Breast epithelium (tissue), 4 donors: Measurements from ENCODE around the gene RAB5B. TPM values are rescaled to one million over a fixed set of nuclear protein-coding genes. Genes with fewer than 3 reads are reported as not detected.

Experiments
- DNase-seq, 2 donors: peaks; one replicate each; pipeline ENCODE4 v3.0.0-alpha.2; 2019; ENCODE audit warnings: low spot score in 2 of 2
- H3K27ac ChIP-seq, 2 donors: fragments of 200-600 bp; sonication (generic) in 1 of 2; one replicate each; pipeline ENCODE4 v1.5.1; 2016 to 2019; ENCODE audit warnings: mild to moderate bottlenecking in 1 of 2
- H3K27me3 ChIP-seq, 2 donors: fragments of 200-600 bp; sonication (generic) in 1 of 2; one replicate each; pipeline versions ENCODE4 v1.5.1 to v1.6.0; 2017 to 2019; ENCODE audit warnings: control low read depth in 1 of 2, mild to moderate bottlenecking in 1 of 2
- H3K36me3 ChIP-seq: fragments of 200-600 bp; one replicate; pipeline ENCODE4 v1.5.1; 2019
- H3K4me1 ChIP-seq, 2 donors: fragments of 200-600 bp; sonication (generic); one replicate each; pipeline ENCODE4 v1.5.1; 2016 to 2019; ENCODE audit warnings: control low read depth in 1 of 2
- H3K4me3 ChIP-seq, 3 donors: fragments of 200-600 bp; sonication (generic); 1 replicate in 2 of 3; 2 replicates in 1 of 3; pipeline ENCODE4 v1.5.1; 2016 to 2019; ENCODE audit warnings: mild to moderate bottlenecking in 3 of 3, moderate library complexity in 2 of 3
- H3K9me3 ChIP-seq, 2 donors: fragments of 200-600 bp; sonication (generic) in 1 of 2; one replicate each; pipeline ENCODE4 v1.5.1; 2016 to 2019; ENCODE audit warnings: control low read depth in 1 of 2
- CTCF ChIP-seq, 3 donors: fragments of 450-650 bp; IDR thresholded peaks; one replicate each; pipeline ENCODE4 v1.5.1; 2016 to 2017; ENCODE audit warnings: antibody characterized with exemption in 3 of 3, mild to moderate bottlenecking in 3 of 3, moderate library complexity in 3 of 3
- POLR2A ChIP-seq: fragments of 450-650 bp; IDR thresholded peaks from one replicate; pipeline ENCODE4 v1.6.1; 2016; ENCODE audit warnings: antibody characterized with exemption, mild to moderate bottlenecking, moderate library complexity
- POLR2AphosphoS5 ChIP-seq, 3 donors: sonication (generic); formaldehyde crosslinking; IDR thresholded peaks; one replicate each; pipeline ENCODE4 v1.6.1; 2017; ENCODE audit warnings: antibody characterized with exemption in 3 of 3
- intact Hi-C: fragments of 100-400 bp; cut with DNase I; formaldehyde crosslinking; loops from one replicate; pipeline ENCODE4 v1.15.1; 2023; ENCODE audit warnings: low total_unique reads
- total RNA-seq, 3 donors: library from RNA; depleted of rRNA; stranded (reverse); fragments of >200 nt; gene quantifications; one replicate each; pipeline ENCODE4 v1.1.0, GENCODE V29; 2016

The RAB5B gene
- total RNA-seq, 3 donors from 2014 or later: 74.9 to 98.8 (median 75.7) TPM

GRCh38 chr12:55927588-55928502 lies 46.0 kb upstream of the RAB5B start, which contains the start of gene PYM1:
PYM1 (minus strand) TSS chr12:55927894; CDS start chr12:55927761, 133 bp downstream.
- no peaks in the 10 kb centered on the region for H3K36me3 ChIP-seq
- peaks cover 4 to 13% of the 10 kb centered on the region in 2 donors for H3K4me1 ChIP-seq
- intact Hi-C loops: no loop called here
- no peaks in the 10 kb centered on the region for H3K9me3 ChIP-seq
- peak within 1 kb of the TSS; percentile 79 to 95 (median 95) for H3K4me3 ChIP-seq
- peak within 1 kb of the TSS; percentile 97 to 99 for H3K27ac ChIP-seq
- no peaks in the 10 kb centered on the region for H3K27me3 ChIP-seq
- TF ChIP-seq POLR2A (peak; percentile 50), POLR2AphosphoS5 (IDR thresholded peaks at IDR 0.05) (peak in 1 of 3 donors; percentile 42), CTCF (IDR thresholded peaks at IDR 0.05) (peak in 1 of 3 donors; percentile 6)
- peak; percentile 76 to 78 for DNase-seq

GRCh38 chr12:55929306-55929791 lies 44.5 kb upstream of the RAB5B start:
- DNase-seq: no peak
- intact Hi-C loops: no loop called here
- Histone ChIP-seq H3K4me3 (no peak overlapping the region), H3K9me3 (no peaks in the 10 kb centered on the region), H3K36me3 (no peaks in the 10 kb centered on the region), H3K27ac (peak overlapping the region; percentile 15 to 56), H3K27me3 (no peaks in the 10 kb centered on the region), H3K4me1 (peaks cover 4 to 20% of the 10 kb centered on the region in 2 donors)
- TF ChIP-seq CTCF (IDR thresholded peaks at IDR 0.05) (no peak), POLR2A (no peak), POLR2AphosphoS5 (IDR thresholded peaks at IDR 0.05) (no peak)

- DNase-seq: no peak
These were observed 43.0 kb upstream of the RAB5B start, which contains the start of gene DGKA for GRCh38 chr12:55930771-55931316. DGKA (plus strand) TSS chr12:55931162; CDS start chr12:55936504, 5,342 bp downstream.

GRCh38 chr12:55931317-55931779 lies 42.5 kb upstream of the RAB5B start:
- Histone ChIP-seq H3K9me3 (no peaks in the 10 kb centered on the region), H3K36me3 (no peaks in the 10 kb centered on the region), H3K27me3 (no peaks in the 10 kb centered on the region), H3K4me1 (peaks cover 4 to 20% of the 10 kb centered on the region in 2 donors), H3K4me3 (peak overlapping the region; percentile 66 to 96 (median 79)), H3K27ac (peak overlapping the region; percentile 85 to 89)
- DNase-seq: no peak
- no peak for TF ChIP-seq POLR2A
- no peak for TF ChIP-seq POLR2AphosphoS5 (IDR thresholded peaks at IDR 0.05)
- no peak for TF ChIP-seq CTCF (IDR thresholded peaks at IDR 0.05)
- intact Hi-C loops: loop anchor here (10.0 kb wide), 1 partner anchor 97 kb away; no protein-coding TSS in a partner anchor

More at GRCh38 chr12:55930771-55931316, 43.0 kb upstream of the RAB5B start, which contains the start of gene DGKA:
- intact Hi-C loops: loop anchor here (10.0 kb wide), 1 partner anchor 96 kb away; no protein-coding TSS in a partner anchor
- H3K36me3 ChIP-seq: no peaks in the 10 kb centered on the region
- peak within 1 kb of the TSS; percentile 85 to 89 for H3K27ac ChIP-seq
- H3K4me1 ChIP-seq: peaks cover 4 to 20% of the 10 kb centered on the region in 2 donors
- H3K27me3 ChIP-seq: no peaks in the 10 kb centered on the region
- H3K9me3 ChIP-seq: no peaks in the 10 kb centered on the region
- peak within 1 kb of the TSS; percentile 66 to 96 (median 79) for H3K4me3 ChIP-seq
- TF ChIP-seq CTCF (IDR thresholded peaks at IDR 0.05) (peak; percentile 23 to 38 (median 31)), POLR2A (no peak), POLR2AphosphoS5 (IDR thresholded peaks at IDR 0.05) (no peak)
